ENCODE data around the gene FYB1.

Gene FYB1

GRCh38 chr5:39119404-39120051, 99.8 kb downstream of the FYB1 start:
- no peak for DNase-seq (ENCODE audit: low read depth, low spot score)

- no peak for DNase-seq (ENCODE audit: low read depth, low spot score)
These were observed 100.7 kb downstream of the FYB1 start for GRCh38 chr5:39118638-39119037.

GRCh38 chr5:39117401-39117800, 102.0 kb downstream of the FYB1 start:
- no peak for DNase-seq (ENCODE audit: low read depth, low spot score)

GRCh38 chr5:39116344-39117170, 102.8 kb downstream of the FYB1 start:
- DNase-seq (ENCODE audit: low read depth, low spot score) = no peak

GRCh38 chr5:39115644-39116343, 103.6 kb downstream of the FYB1 start:
- no peak for DNase-seq (ENCODE audit: low read depth, low spot score)

- no peak for DNase-seq (ENCODE audit: low read depth, low spot score)
These were observed 105.2 kb downstream of the FYB1 start for GRCh38 chr5:39114155-39114554.

- DNase-seq (ENCODE audit: low read depth, low spot score) = no peak
These were observed 105.9 kb downstream of the FYB1 start for GRCh38 chr5:39113354-39113953.

- DNase-seq (ENCODE audit: low read depth, low spot score) = no peak
These were observed 109.8 kb downstream of the FYB1 start for GRCh38 chr5:39109606-39110005.

GRCh38 chr5:39108987-39109386, 110.4 kb downstream of the FYB1 start:
- DNase-seq (ENCODE audit: low read depth, low spot score) = no peak

GRCh38 chr5:39107350-39107749, 112.0 kb downstream of the FYB1 start:
- DNase-seq (ENCODE audit: low read depth, low spot score) = no peak

- DNase-seq (ENCODE audit: low read depth, low spot score) = no peak
These were observed 113.0 kb downstream of the FYB1 start for GRCh38 chr5:39106322-39106721.

- DNase-seq (ENCODE audit: low read depth, low spot score) = no peak
These were observed 115.1 kb downstream of the FYB1 start for GRCh38 chr5:39104221-39104620.

GRCh38 chr5:39102684-39103155, 116.6 kb downstream of the FYB1 start:
- no peak for DNase-seq (ENCODE audit: low read depth, low spot score)

GRCh38 chr5:39100851-39101396, 118.4 kb downstream of the FYB1 start:
- peak; percentile 82 for DNase-seq (ENCODE audit: low read depth, low spot score)

GRCh38 chr5:39100301-39100850, 119.0 kb downstream of the FYB1 start:
- DNase-seq (ENCODE audit: low read depth, low spot score) = no peak

- DNase-seq (ENCODE audit: low read depth, low spot score) = no peak
These were observed 119.5 kb downstream of the FYB1 start for GRCh38 chr5:39099831-39100230.

GRCh38 chr5:39093352-39093751, 126.0 kb downstream of the FYB1 start:
- DNase-seq (ENCODE audit: low read depth, low spot score) = no peak

GRCh38 chr5:39092581-39093351, 126.6 kb downstream of the FYB1 start:
- no peak for DNase-seq (ENCODE audit: low read depth, low spot score)

- DNase-seq (ENCODE audit: low read depth, low spot score) = no peak
These were observed 127.3 kb downstream of the FYB1 start for GRCh38 chr5:39091940-39092580.

GRCh38 chr5:39083968-39084367, 135.4 kb downstream of the FYB1 start:
- DNase-seq (ENCODE audit: low read depth, low spot score) = no peak

All from smooth muscle cell of the brain vasculature (primary cell).